ENCODE data around the gene MLXIPL.

MLXIPL gene

GRCh38 chr7:73644688-73645286, 20.5 kb upstream of the MLXIPL start:
- H3K4me1 ChIP-seq (ENCODE audit: control insufficient read depth, insufficient read depth, low read length, poor library complexity, severe bottlenecking), result peaks cover 5% of the 10 kb centered on the region
- WGBS, 2 experiments (ENCODE audit: insufficient coverage in 2 of 2), result 66 to 69% methylated on average over 5 of the region's 5 CpGs
- peaks cover 5% of the 10 kb centered on the region for H3K9me3 ChIP-seq (ENCODE audit: control insufficient read depth, low read length)

GRCh38 chr7:73642834-73643233, 18.5 kb upstream of the MLXIPL start:
- Histone ChIP-seq H3K36me3 (ENCODE audit: control insufficient read depth, insufficient read depth, low read length) (no peaks in the 10 kb centered on the region), H3K4me1 (ENCODE audit: control insufficient read depth, insufficient read depth, low read length, poor library complexity, severe bottlenecking) (peaks cover 1% of the 10 kb centered on the region), H3K27ac (ENCODE audit: low read depth, low read length, severe bottlenecking) (no peak overlapping the region), H3K4me3 (ENCODE audit: extremely low read depth, insufficient read depth, low read length, poor library complexity, severe bottlenecking) (no peak overlapping the region), H3K9me3 (ENCODE audit: control insufficient read depth, low read length) (peaks cover 5% of the 10 kb centered on the region)
- WGBS, 2 experiments (ENCODE audit: insufficient coverage in 2 of 2), result 57 to 100% methylated on average over 1 of the region's 2 CpGs

More at GRCh38 chr7:73644688-73645286, 20.5 kb upstream of the MLXIPL start:
- Histone ChIP-seq H3K36me3 (ENCODE audit: control insufficient read depth, insufficient read depth, low read length) (no peaks in the 10 kb centered on the region), H3K27ac (ENCODE audit: low read depth, low read length, severe bottlenecking) (no peak overlapping the region), H3K4me3 (ENCODE audit: extremely low read depth, insufficient read depth, low read length, poor library complexity, severe bottlenecking) (no peak overlapping the region)

- WGBS, 2 experiments (ENCODE audit: insufficient coverage in 2 of 2), result 35% methylated on average over 2 of the region's 3 CpGs; no CpG with 5 or more reads in 1 of the 2 experiments
- Histone ChIP-seq H3K36me3 (ENCODE audit: control insufficient read depth, insufficient read depth, low read length) (no peaks in the 10 kb centered on the region), H3K4me3 (ENCODE audit: extremely low read depth, insufficient read depth, low read length, poor library complexity, severe bottlenecking) (no peak overlapping the region), H3K9me3 (ENCODE audit: control insufficient read depth, low read length) (peaks cover 5% of the 10 kb centered on the region), H3K27ac (ENCODE audit: low read depth, low read length, severe bottlenecking) (no peak overlapping the region), H3K4me1 (ENCODE audit: control insufficient read depth, insufficient read depth, low read length, poor library complexity, severe bottlenecking) (no peaks in the 10 kb centered on the region)
Observed at GRCh38 chr7:73638911-73639310, 14.6 kb upstream of the MLXIPL start.

GRCh38 chr7:73635428-73636200, 11.3 kb upstream of the MLXIPL start:
- Histone ChIP-seq H3K4me3 (ENCODE audit: extremely low read depth, insufficient read depth, low read length, poor library complexity, severe bottlenecking) (no peak overlapping the region), H3K27ac (ENCODE audit: low read depth, low read length, severe bottlenecking) (no peak overlapping the region), H3K36me3 (ENCODE audit: control insufficient read depth, insufficient read depth, low read length) (no peaks in the 10 kb centered on the region), H3K4me1 (ENCODE audit: control insufficient read depth, insufficient read depth, low read length, poor library complexity, severe bottlenecking) (no peaks in the 10 kb centered on the region), H3K9me3 (ENCODE audit: control insufficient read depth, low read length) (no peaks in the 10 kb centered on the region)
- 78 to 89% methylated on average over 7 of the region's 8 CpGs for WGBS, 2 experiments (ENCODE audit: insufficient coverage in 2 of 2)

- Histone ChIP-seq H3K9me3 (ENCODE audit: control insufficient read depth, low read length) (no peaks in the 10 kb centered on the region), H3K4me3 (ENCODE audit: extremely low read depth, insufficient read depth, low read length, poor library complexity, severe bottlenecking) (no peak overlapping the region), H3K36me3 (ENCODE audit: control insufficient read depth, insufficient read depth, low read length) (no peaks in the 10 kb centered on the region), H3K4me1 (ENCODE audit: control insufficient read depth, insufficient read depth, low read length, poor library complexity, severe bottlenecking) (no peaks in the 10 kb centered on the region), H3K27ac (ENCODE audit: low read depth, low read length, severe bottlenecking) (no peak overlapping the region)
- 97% methylated on average over 5 to 6 of the region's 8 CpGs for WGBS, 2 experiments (ENCODE audit: insufficient coverage in 2 of 2)
Observed at GRCh38 chr7:73633844-73634243, 9.5 kb upstream of the MLXIPL start.

GRCh38 chr7:73633323-73633722, 9.0 kb upstream of the MLXIPL start:
- Histone ChIP-seq H3K4me3 (ENCODE audit: extremely low read depth, insufficient read depth, low read length, poor library complexity, severe bottlenecking) (no peak overlapping the region), H3K4me1 (ENCODE audit: control insufficient read depth, insufficient read depth, low read length, poor library complexity, severe bottlenecking) (no peaks in the 10 kb centered on the region), H3K36me3 (ENCODE audit: control insufficient read depth, insufficient read depth, low read length) (no peaks in the 10 kb centered on the region), H3K27ac (ENCODE audit: low read depth, low read length, severe bottlenecking) (no peak overlapping the region), H3K9me3 (ENCODE audit: control insufficient read depth, low read length) (no peaks in the 10 kb centered on the region)
- 81 to 83% methylated on average over 6 of the region's 7 CpGs for WGBS, 2 experiments (ENCODE audit: insufficient coverage in 2 of 2)

GRCh38 chr7:73631558-73631957, 7.2 kb upstream of the MLXIPL start:
- Histone ChIP-seq H3K4me3 (ENCODE audit: extremely low read depth, insufficient read depth, low read length, poor library complexity, severe bottlenecking) (no peak overlapping the region), H3K9me3 (ENCODE audit: control insufficient read depth, low read length) (no peaks in the 10 kb centered on the region), H3K27ac (ENCODE audit: low read depth, low read length, severe bottlenecking) (no peak overlapping the region), H3K4me1 (ENCODE audit: control insufficient read depth, insufficient read depth, low read length, poor library complexity, severe bottlenecking) (no peaks in the 10 kb centered on the region), H3K36me3 (ENCODE audit: control insufficient read depth, insufficient read depth, low read length) (no peaks in the 10 kb centered on the region)
- WGBS, 2 experiments (ENCODE audit: insufficient coverage in 2 of 2), result 55 to 56% methylated on average over 1 of the region's 1 CpG

GRCh38 chr7:73628504-73628903, 4.2 kb upstream of the MLXIPL start:
- 79 to 82% methylated on average over 1 to 2 of the region's 4 CpGs for WGBS, 2 experiments (ENCODE audit: insufficient coverage in 2 of 2)
- peaks cover 4% of the 10 kb centered on the region for H3K4me1 ChIP-seq (ENCODE audit: control insufficient read depth, insufficient read depth, low read length, poor library complexity, severe bottlenecking)

GRCh38 chr7:73626814-73627213, 2.5 kb upstream of the MLXIPL start:
- H3K27ac ChIP-seq (ENCODE audit: low read depth, low read length, severe bottlenecking), result no peak overlapping the region
- 20 to 51% methylated on average over 1 to 3 of the region's 3 CpGs for WGBS, 2 experiments (ENCODE audit: insufficient coverage in 2 of 2)
- H3K4me1 ChIP-seq (ENCODE audit: control insufficient read depth, insufficient read depth, low read length, poor library complexity, severe bottlenecking), result peaks cover 10% of the 10 kb centered on the region
- no peaks in the 10 kb centered on the region for H3K36me3 ChIP-seq (ENCODE audit: control insufficient read depth, insufficient read depth, low read length)
- no peak overlapping the region for H3K4me3 ChIP-seq (ENCODE audit: extremely low read depth, insufficient read depth, low read length, poor library complexity, severe bottlenecking)
- no peaks in the 10 kb centered on the region for H3K9me3 ChIP-seq (ENCODE audit: control insufficient read depth, low read length)

More at GRCh38 chr7:73628504-73628903, 4.2 kb upstream of the MLXIPL start:
- Histone ChIP-seq H3K27ac (ENCODE audit: low read depth, low read length, severe bottlenecking) (no peak overlapping the region), H3K9me3 (ENCODE audit: control insufficient read depth, low read length) (no peaks in the 10 kb centered on the region), H3K36me3 (ENCODE audit: control insufficient read depth, insufficient read depth, low read length) (no peaks in the 10 kb centered on the region), H3K4me3 (ENCODE audit: extremely low read depth, insufficient read depth, low read length, poor library complexity, severe bottlenecking) (no peak overlapping the region)

- Histone ChIP-seq H3K4me1 (ENCODE audit: control insufficient read depth, insufficient read depth, low read length, poor library complexity, severe bottlenecking) (peaks cover 10% of the 10 kb centered on the region), H3K9me3 (ENCODE audit: control insufficient read depth, low read length) (no peaks in the 10 kb centered on the region), H3K36me3 (ENCODE audit: control insufficient read depth, insufficient read depth, low read length) (no peaks in the 10 kb centered on the region), H3K4me3 (ENCODE audit: extremely low read depth, insufficient read depth, low read length, poor library complexity, severe bottlenecking) (no peak overlapping the region), H3K27ac (ENCODE audit: low read depth, low read length, severe bottlenecking) (no peak overlapping the region)
- 92 to 98% methylated on average over 5 of the region's 11 CpGs for WGBS, 2 experiments (ENCODE audit: insufficient coverage in 2 of 2)
Observed at GRCh38 chr7:73625276-73625675, 954 bp upstream of the MLXIPL start.

GRCh38 chr7:73624669-73625001, 313 bp upstream of the MLXIPL start:
- peak overlapping the region; percentile 43 for H3K4me3 ChIP-seq (ENCODE audit: extremely low read depth, insufficient read depth, low read length, poor library complexity, severe bottlenecking)
- no peaks in the 10 kb centered on the region for H3K36me3 ChIP-seq (ENCODE audit: control insufficient read depth, insufficient read depth, low read length)
- H3K27ac ChIP-seq (ENCODE audit: low read depth, low read length, severe bottlenecking), result no peak overlapping the region
- no peaks in the 10 kb centered on the region for H3K9me3 ChIP-seq (ENCODE audit: control insufficient read depth, low read length)
- 48 to 63% methylated on average over 6 to 8 of the region's 9 CpGs for WGBS, 2 experiments (ENCODE audit: insufficient coverage in 2 of 2)
- H3K4me1 ChIP-seq (ENCODE audit: control insufficient read depth, insufficient read depth, low read length, poor library complexity, severe bottlenecking), result peaks cover 10% of the 10 kb centered on the region
